Loucy (cell line): Measurements from ENCODE around the gene SAA1.
A peak's percentile ranks its signal among the peaks of the same experiment; 100 is the strongest.

Source experiments
- H2AFZ ChIP-seq: fragments of 200-600 bp; sonication (generic); 2 replicates; pipeline ENCODE4 v1.6.0; 2016; ENCODE audit warnings: antibody characterized with exemption, mild to moderate bottlenecking, low read length, moderate library complexity
- H3F3A ChIP-seq: fragments of 200-600 bp; 2 replicates; pipeline ENCODE4 v1.6.0; 2016; ENCODE audit warnings: antibody characterized with exemption, low read depth, mild to moderate bottlenecking
- H3K27me3 ChIP-seq: fragments of 200-600 bp; sonication (generic); 2 replicates; pipeline ENCODE4 v1.6.1; 2014; ENCODE audit warnings: low read length, mild to moderate bottlenecking; ENCODE audit not compliant: insufficient read depth, poor library complexity, severe bottlenecking
- H3K36me3 ChIP-seq: fragments of 200-600 bp; sonication (generic); 2 replicates; pipeline ENCODE4 v1.6.1; 2016; ENCODE audit warnings: low read length; ENCODE audit not compliant: insufficient read depth
- H3K4me1 ChIP-seq: fragments of 200-600 bp; sonication (generic); 2 replicates; pipeline ENCODE4 v1.5.1; 2014; ENCODE audit warnings: low read length, mild to moderate bottlenecking; ENCODE audit not compliant: insufficient read depth, poor library complexity, severe bottlenecking
- H3K4me2 ChIP-seq: fragments of 200-600 bp; sonication (generic); 2 replicates; pipeline ENCODE4 v1.6.0; 2014; ENCODE audit warnings: antibody characterized with exemption, low read length, low read depth, mild to moderate bottlenecking; ENCODE audit not compliant: poor library complexity, severe bottlenecking
- H3K4me3 ChIP-seq: fragments of 200-600 bp; sonication (generic); 2 replicates; pipeline ENCODE4 v1.5.1; 2014; ENCODE audit warnings: low read length, mild to moderate bottlenecking, mixed read lengths; ENCODE audit not compliant: poor library complexity, severe bottlenecking
- H3K79me2 ChIP-seq: fragments of 200-600 bp; sonication (generic); 2 replicates; pipeline ENCODE4 v1.6.1; 2014; ENCODE audit warnings: low read length; ENCODE audit not compliant: insufficient read depth
- H3K9ac ChIP-seq: fragments of 200-600 bp; sonication (generic); 2 replicates; pipeline ENCODE4 v1.6.0; 2014; ENCODE audit warnings: mild to moderate bottlenecking, low read depth, low read length, moderate library complexity; ENCODE audit not compliant: poor library complexity, severe bottlenecking
- H3K9me2 ChIP-seq: fragments of 200-600 bp; sonication (generic); replicated peaks from 2 replicates; pipeline ENCODE4 v1.6.1; 2016; ENCODE audit warnings: low read depth, low read length, mixed read lengths
- H3K9me3 ChIP-seq: fragments of 200-600 bp; sonication (generic); 2 replicates; pipeline ENCODE4 v1.6.1; 2014; ENCODE audit warnings: mild to moderate bottlenecking, antibody characterized with exemption, low read length, low read depth; ENCODE audit not compliant: insufficient read depth
- H4K20me1 ChIP-seq: fragments of 200-600 bp; sonication (generic); 2 replicates; pipeline ENCODE4 v1.6.0; 2014; ENCODE audit warnings: antibody characterized with exemption, low read length, mild to moderate bottlenecking; ENCODE audit not compliant: insufficient read depth, poor library complexity, severe bottlenecking
- EZH2phosphoT487 ChIP-seq: fragments of 200-600 bp; IDR thresholded peaks from 2 replicates; pipeline ENCODE4 v1.6.1; 2018; ENCODE audit warnings: antibody characterized with exemption, mild to moderate bottlenecking, moderate library complexity, borderline replicate concordance
- TF ChIP-seq, protein P1 (sequence below): fragments of 200-600 bp; sonication (generic); conservative IDR thresholded peaks from 2 replicates; pipeline ENCODE4 v1.5.1; 2014; ENCODE audit warnings: mild to moderate bottlenecking, antibody characterized with exemption, low read length

SAA1 gene

DNA sequence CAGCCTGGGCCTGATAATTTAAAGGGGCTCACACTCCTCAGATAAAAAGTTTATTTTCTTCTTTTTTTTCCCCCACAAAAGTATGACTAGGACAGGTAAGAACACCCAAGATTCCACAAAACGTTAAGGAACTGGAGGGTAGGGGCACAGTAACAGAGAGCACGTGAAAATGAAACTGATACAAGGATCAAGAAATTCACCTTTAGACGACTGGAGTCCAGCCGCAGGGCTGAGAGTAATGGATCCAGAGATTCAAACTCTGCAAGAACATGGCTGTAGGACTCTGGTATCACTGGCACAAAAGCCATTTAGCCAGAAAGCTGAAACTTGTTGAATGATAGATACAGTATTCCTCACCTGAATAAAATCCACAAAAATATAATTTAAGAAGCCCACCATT lies 51.5 kb downstream of the SAA1 start:
- Histone ChIP-seq H3K27me3 (no peaks in the 10 kb centered on the region), H3K9ac (no peak overlapping the region), H3K9me2 (no peaks in the 10 kb centered on the region), H3K4me1 (peaks cover 37% of the 10 kb centered on the region), H3K4me3 (peak overlapping the region; percentile 82), H3F3A (no peaks in the 10 kb centered on the region), H3K4me2 (peak overlapping the region; percentile 99), H3K79me2 (peaks cover 58% of the 10 kb centered on the region), H3K9me3 (no peaks in the 10 kb centered on the region), H4K20me1 (peaks cover 9% of the 10 kb centered on the region), H3K36me3 (no peaks in the 10 kb centered on the region), H2AFZ (no peak overlapping the region)
- no peak for TF ChIP-seq EZH2phosphoT487
- TF ChIP-seq, protein P1, sequence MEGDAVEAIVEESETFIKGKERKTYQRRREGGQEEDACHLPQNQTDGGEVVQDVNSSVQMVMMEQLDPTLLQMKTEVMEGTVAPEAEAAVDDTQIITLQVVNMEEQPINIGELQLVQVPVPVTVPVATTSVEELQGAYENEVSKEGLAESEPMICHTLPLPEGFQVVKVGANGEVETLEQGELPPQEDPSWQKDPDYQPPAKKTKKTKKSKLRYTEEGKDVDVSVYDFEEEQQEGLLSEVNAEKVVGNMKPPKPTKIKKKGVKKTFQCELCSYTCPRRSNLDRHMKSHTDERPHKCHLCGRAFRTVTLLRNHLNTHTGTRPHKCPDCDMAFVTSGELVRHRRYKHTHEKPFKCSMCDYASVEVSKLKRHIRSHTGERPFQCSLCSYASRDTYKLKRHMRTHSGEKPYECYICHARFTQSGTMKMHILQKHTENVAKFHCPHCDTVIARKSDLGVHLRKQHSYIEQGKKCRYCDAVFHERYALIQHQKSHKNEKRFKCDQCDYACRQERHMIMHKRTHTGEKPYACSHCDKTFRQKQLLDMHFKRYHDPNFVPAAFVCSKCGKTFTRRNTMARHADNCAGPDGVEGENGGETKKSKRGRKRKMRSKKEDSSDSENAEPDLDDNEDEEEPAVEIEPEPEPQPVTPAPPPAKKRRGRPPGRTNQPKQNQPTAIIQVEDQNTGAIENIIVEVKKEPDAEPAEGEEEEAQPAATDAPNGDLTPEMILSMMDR = no peak
